BJ (cell line): ENCODE measurements around the gene ATF7IP2. TPM values are rescaled to one million over a fixed set of nuclear protein-coding genes. Genes with fewer than 3 reads are reported as not detected.
"Not testable (repeated sequence)": the region's sequence is repeated elsewhere in the genome, so short reads cannot be mapped to it uniquely, and the experiment has no call there.

ENCODE experiments used
- CTCF ChIA-PET: fragments of 350-600 bp; formaldehyde crosslinking; extraction: SDS; loops from one replicate; lab custom pipeline; 2021; ENCODE audit warnings: antibody characterized with exemption, inconsistent platforms; lab: Yijun Ruan, JAX
- POLR2A ChIA-PET: fragments of 300-600 bp; sonication (Branson Sonifier 250); formaldehyde crosslinking; extraction: SDS; loops from one replicate; lab custom pipeline; 2021; ENCODE audit warnings: antibody characterized with exemption; lab: Charles Lee
- DNase-seq: peaks from one replicate; pipeline ENCODE4 v3.0.0-alpha.2; 2011; ENCODE audit warnings: low read depth
- H3K27me3 ChIP-seq: 2 replicates; pipeline ENCODE4 v1.6.0; 2011; ENCODE audit warnings: low read length; ENCODE audit not compliant: control insufficient read depth, insufficient read depth
- H3K36me3 ChIP-seq: 2 replicates; pipeline ENCODE4 v1.5.1; 2011; ENCODE audit warnings: low read length; ENCODE audit not compliant: control insufficient read depth, insufficient read depth
- H3K4me3 ChIP-seq: 2 replicates; pipeline ENCODE4 v1.5.1; 2011; ENCODE audit warnings: low read depth, mild to moderate bottlenecking, control low read depth, low read length
- CTCF ChIP-seq: IDR thresholded peaks from 2 replicates; pipeline ENCODE4 v1.5.1; 2011; ENCODE audit warnings: low read depth, mild to moderate bottlenecking, control low read depth, inconsistent platforms, low read length, moderate library complexity; ENCODE audit not compliant: insufficient read depth
- polyA plus RNA-seq: library from polyadenylated mRNA; depleted of rRNA; stranded (reverse); fragments of >200 nt; gene quantifications from 2 replicates; pipeline ENCODE4 v1.2.3, GENCODE V29; 2011

The ATF7IP2 gene
- polyA plus RNA-seq, 1 experiment, result 2.5 TPM

DNA sequence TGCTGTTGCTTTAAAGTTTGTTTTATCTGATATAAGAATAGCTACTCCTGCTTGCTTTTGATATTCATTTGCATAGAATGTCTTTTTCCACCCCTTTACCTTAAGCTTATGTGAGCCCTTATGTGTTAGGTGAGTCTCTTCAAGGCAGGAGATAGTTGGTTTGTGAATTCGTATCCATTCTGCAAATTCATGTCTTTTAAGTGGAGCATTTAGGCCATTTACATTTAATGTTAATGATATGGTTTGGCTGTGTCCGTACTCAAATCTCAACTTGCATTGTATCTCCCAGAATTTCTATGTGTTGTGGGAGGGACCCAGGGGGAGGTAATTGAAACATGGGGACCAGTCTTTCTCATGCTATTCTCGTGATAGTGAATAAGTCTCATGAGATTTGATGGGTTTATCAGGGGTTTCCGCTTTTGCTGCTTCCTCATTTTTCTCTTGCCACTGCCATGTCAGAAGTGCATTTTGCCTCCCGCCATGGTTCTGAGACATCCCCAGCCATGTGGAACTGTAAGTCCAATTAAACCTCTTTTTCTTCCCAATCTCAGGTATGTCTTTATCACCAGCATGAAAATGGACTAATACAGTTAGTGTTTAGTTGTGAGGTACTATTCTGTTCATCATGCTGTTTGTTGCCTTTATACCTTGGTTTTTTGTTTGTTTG is 27.2 kb downstream of the ATF7IP2 start:
- TF ChIP-seq CTCF, result no peak
- ChIA-PET POLR2A (interaction anchor here (0.6 kb wide), 1 partner anchor 25 kb away, joined by 11 read pairs; no protein-coding TSS in a partner anchor), CTCF (no interaction called here)

DNA sequence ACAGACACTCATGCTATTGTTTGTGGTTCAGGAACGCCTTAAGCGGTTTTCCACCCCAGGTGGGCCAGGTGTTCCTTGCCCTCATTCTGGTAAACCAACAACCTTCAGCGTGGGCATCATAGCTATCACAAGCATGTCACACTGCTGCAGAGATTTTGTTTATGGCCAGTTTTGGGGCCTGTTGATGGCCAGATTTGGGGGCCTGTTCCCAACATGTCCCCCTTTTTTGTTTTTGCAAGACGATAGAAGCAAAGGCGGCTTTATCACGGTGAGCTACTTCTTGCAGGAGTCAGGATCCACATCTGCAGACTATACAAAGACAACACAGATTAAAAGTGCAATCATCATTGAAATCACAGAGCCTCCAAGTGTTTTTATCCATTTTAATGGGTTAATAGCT is 32.3 kb downstream of the ATF7IP2 start:
- CTCF ChIA-PET, result not testable (repeated sequence)

More for the DNA sequence above, 27.2 kb downstream of the ATF7IP2 start:
- H3K4me3 ChIP-seq, result no peak overlapping the region
- DNase-seq, result no peak
- H3K27me3 ChIP-seq, result no peaks in the 10 kb centered on the region
- no peaks in the 10 kb centered on the region for H3K36me3 ChIP-seq

GRCh38 chr16:10419701-10420100 is 33.8 kb downstream of the ATF7IP2 start:
- ChIA-PET POLR2A (no interaction called here), CTCF (no interaction called here)
- Histone ChIP-seq H3K36me3 (no peaks in the 10 kb centered on the region), H3K27me3 (no peaks in the 10 kb centered on the region), H3K4me3 (no peak overlapping the region)
- TF ChIP-seq CTCF, result no peak
- DNase-seq, result no peak

More for the DNA sequence above, 32.3 kb downstream of the ATF7IP2 start:
- H3K27me3 ChIP-seq, POLR2A ChIA-PET, H3K4me3 ChIP-seq, H3K36me3 ChIP-seq, DNase-seq: not testable (repeated sequence)

- no peak for DNase-seq
- H3K27me3 ChIP-seq, result no peaks in the 10 kb centered on the region
- no peak overlapping the region for H3K4me3 ChIP-seq
- no peak for TF ChIP-seq CTCF
- ChIA-PET CTCF (interaction anchor here (1.5 kb wide), 1 partner anchor 13 kb away, joined by 3 read pairs; no protein-coding TSS in a partner anchor), POLR2A (no interaction called here)
- H3K36me3 ChIP-seq, result no peaks in the 10 kb centered on the region
These were observed 35.7 kb downstream of the ATF7IP2 start for GRCh38 chr16:10421596-10421995.

- no peaks in the 10 kb centered on the region for H3K27me3 ChIP-seq
- H3K4me3 ChIP-seq, result no peak overlapping the region
- POLR2A ChIA-PET, result no interaction called here
- DNase-seq, result no peak
- CTCF ChIA-PET, result no interaction called here
- no peaks in the 10 kb centered on the region for H3K36me3 ChIP-seq
- TF ChIP-seq CTCF, result no peak
These were observed 42.7 kb downstream of the ATF7IP2 start for GRCh38 chr16:10428433-10429168.

DNA sequence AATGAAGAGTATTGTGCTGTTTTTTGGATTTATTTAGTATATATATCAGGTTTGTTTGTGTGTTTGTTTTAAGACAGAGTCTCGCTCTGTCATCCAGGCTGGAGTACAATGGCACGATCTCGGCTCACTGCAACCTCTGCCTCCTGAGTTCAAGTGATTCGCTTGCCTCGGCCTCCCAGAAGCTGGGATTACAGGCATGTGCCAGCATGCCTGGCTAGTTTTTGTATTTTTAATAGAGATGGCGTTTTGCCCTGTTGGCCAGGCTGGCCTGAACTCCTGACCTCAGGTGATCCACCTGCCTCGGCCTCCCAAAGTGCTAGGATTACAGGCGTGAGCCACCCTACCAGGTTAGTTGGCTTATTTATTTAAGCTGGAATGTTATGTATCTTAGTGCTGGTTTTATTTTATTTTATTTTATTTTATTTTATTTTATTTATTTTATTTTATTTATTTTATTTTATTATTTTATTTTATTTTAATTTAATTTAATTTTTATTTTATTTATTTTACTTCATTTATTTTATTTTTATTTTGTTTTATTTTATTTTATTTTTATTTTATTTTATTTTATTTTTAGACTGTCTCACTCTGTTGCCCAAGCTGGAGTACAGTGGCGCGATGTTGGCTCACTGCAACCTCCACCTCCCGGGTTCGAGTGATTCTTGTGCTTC is 43.6 kb downstream of the ATF7IP2 start:
- H3K4me3 ChIP-seq, DNase-seq, CTCF ChIA-PET, H3K36me3 ChIP-seq, H3K27me3 ChIP-seq, POLR2A ChIA-PET: not testable (repeated sequence)
